ENCODE results near the gene RHEX. TPM values are rescaled to one million over a fixed set of nuclear protein-coding genes. Genes with fewer than 3 reads are reported as not detected.

RHEX gene
- total and polyA plus RNA-seq, 2 of the 13 experiments (the other 11 are each of a cell fraction or from before 2014, with no cell fraction given), result 1.4 to 2.7 TPM

DNA sequence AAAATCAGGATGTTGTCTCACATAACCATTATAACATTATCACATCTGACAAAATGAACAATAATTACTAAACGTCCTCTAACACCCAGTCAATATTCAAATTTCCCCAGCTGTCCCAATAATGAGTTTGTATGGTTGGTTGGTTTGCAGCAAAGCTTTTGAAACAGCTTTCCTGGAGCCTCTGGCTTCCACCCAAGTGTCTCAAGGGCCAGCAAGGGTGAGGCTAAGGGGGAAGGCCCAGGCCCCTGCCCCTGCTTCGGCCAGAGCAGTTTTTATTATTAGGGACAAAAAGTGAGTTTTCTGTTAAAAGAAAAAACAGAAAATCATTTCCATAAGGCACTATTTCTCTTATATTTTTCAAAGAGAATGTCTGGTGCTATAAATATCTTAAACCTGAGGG lies 83.3 kb downstream of the RHEX start:
- Histone ChIP-seq H3K27me3 (ENCODE audit: control insufficient read depth in 1 of 2, insufficient read depth in 2 of 2, low read length in 2 of 2) (peaks cover 0 to 14% of the 10 kb centered on the region in 2 experiments; a peak in 2 of 5 replicates), H3K79me2 (ENCODE audit: insufficient read depth, low read length) (no peaks in the 10 kb centered on the region), H4K20me1 (ENCODE audit: insufficient read depth, low read length) (no peaks in the 10 kb centered on the region), H3K4me2 (ENCODE audit: low read depth, low read length) (no peak overlapping the region), H3K36me3 (replicated peaks in 1 of 2; ENCODE audit: control insufficient read depth in 1 of 2, insufficient read depth in 2 of 2, low read length in 2 of 2) (no peaks in the 10 kb centered on the region), H3K27ac (ENCODE audit: extremely low read length, insufficient read depth, low read length) (no peak overlapping the region), H3K4me3 (replicated peaks in 1 of 3; ENCODE audit: insufficient read depth in 1 of 3, low read depth in 2 of 3, low read length in 3 of 3) (no peak overlapping the region), H3K9me3 (ENCODE audit: low read length) (no peaks in the 10 kb centered on the region), H3K4me1 (ENCODE audit: insufficient read depth, low read length) (no peaks in the 10 kb centered on the region), H2AFZ (ENCODE audit: low read length) (no peak overlapping the region), H3K9ac (ENCODE audit: insufficient read depth, low read depth, low read length) (no peak overlapping the region)
- CTCF ChIA-PET (ENCODE audit: low intra/inter-chr PET ratio, low total read pairs), result no interaction called here
- WGBS (ENCODE audit: low lambda C conversion rate), result 3% methylated on average over 2 of the region's 2 CpGs
- FAIRE-seq (no peak), ATAC-seq (no peak), DNase-seq (ENCODE audit: low spot score) (no peak)
- intact Hi-C loops (cut with micrococcal nuclease; ENCODE audit: unreplicated experiment) (no loop called here), in situ Hi-C loops (cut with HindIII; ENCODE audit: extremely low pct_ligation_motif_present, low pct_unique_long_range_greater_than_20kb) (no loop called here)
- BruUV-seq (replicated peaks), result no TSS peak
- POLR2A ChIA-PET, result no interaction called here
- TF ChIP-seq KAT2B (IDR thresholded peaks at IDR 0.05; ENCODE audit: borderline replicate concordance, low read depth, low read length) (no peak), STAG1 (CRISPR knock-in tag; IDR thresholded peaks at IDR 0.05) (no peak), ZNF136 (CRISPR knock-in tag; IDR thresholded peaks at IDR 0.05; ENCODE audit: low read depth) (no peak), SMARCC2 (IDR thresholded peaks at IDR 0.05) (no peak), ZBTB25 (CRISPR knock-in tag; IDR thresholded peaks at IDR 0.05) (no peak), HHEX (CRISPR knock-in tag; IDR thresholded peaks at IDR 0.05) (no peak)

DNA sequence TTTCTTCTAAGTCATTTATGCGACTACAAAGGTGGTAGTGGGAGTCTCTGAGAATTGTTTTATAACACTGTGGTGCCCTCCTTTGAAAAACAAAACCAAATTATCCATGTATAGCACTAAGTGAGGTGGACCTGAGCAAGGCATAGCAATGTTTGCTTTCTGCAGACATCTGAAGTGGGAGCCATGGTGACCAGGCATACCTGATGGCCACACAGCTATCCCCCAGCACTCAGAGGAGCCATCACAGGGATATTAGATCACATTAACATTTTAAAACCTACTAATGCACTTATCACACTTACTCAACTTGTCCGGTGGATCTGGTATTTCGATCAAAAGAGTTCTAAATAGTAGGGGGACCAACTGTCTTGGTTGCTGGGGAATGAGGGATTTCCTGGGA lies 89.0 kb downstream of the RHEX start:
- no peak for DNase-seq (ENCODE audit: low spot score)
- TF ChIP-seq, protein P1, sequence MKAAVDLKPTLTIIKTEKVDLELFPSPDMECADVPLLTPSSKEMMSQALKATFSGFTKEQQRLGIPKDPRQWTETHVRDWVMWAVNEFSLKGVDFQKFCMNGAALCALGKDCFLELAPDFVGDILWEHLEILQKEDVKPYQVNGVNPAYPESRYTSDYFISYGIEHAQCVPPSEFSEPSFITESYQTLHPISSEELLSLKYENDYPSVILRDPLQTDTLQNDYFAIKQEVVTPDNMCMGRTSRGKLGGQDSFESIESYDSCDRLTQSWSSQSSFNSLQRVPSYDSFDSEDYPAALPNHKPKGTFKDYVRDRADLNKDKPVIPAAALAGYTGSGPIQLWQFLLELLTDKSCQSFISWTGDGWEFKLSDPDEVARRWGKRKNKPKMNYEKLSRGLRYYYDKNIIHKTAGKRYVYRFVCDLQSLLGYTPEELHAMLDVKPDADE (CRISPR knock-in tag; IDR thresholded peaks at IDR 0.05), result no peak
- no peak for TF ChIP-seq TEF (CRISPR knock-in tag; IDR thresholded peaks at IDR 0.05)
- Histone ChIP-seq H2AFZ (ENCODE audit: low read length) (no peak overlapping the region), H3K9ac (ENCODE audit: insufficient read depth, low read depth, low read length) (no peak overlapping the region), H3K79me2 (ENCODE audit: insufficient read depth, low read length) (no peaks in the 10 kb centered on the region), H4K20me1 (ENCODE audit: insufficient read depth, low read length) (no peaks in the 10 kb centered on the region), H3K4me2 (ENCODE audit: low read depth, low read length) (no peak overlapping the region), H3K27ac (ENCODE audit: extremely low read length, insufficient read depth, low read length) (no peak overlapping the region), H3K36me3 (replicated peaks in 1 of 2; ENCODE audit: control insufficient read depth in 1 of 2, insufficient read depth in 2 of 2, low read length in 2 of 2) (no peaks in the 10 kb centered on the region), H3K9me3 (ENCODE audit: low read length) (no peaks in the 10 kb centered on the region), H3K4me1 (ENCODE audit: insufficient read depth, low read length) (no peaks in the 10 kb centered on the region), H3K27me3 (ENCODE audit: control insufficient read depth in 1 of 2, insufficient read depth in 2 of 2, low read length in 2 of 2) (peaks cover 0 to 20% of the 10 kb centered on the region in 2 experiments; a peak in 2 of 5 replicates), H3K4me3 (replicated peaks in 1 of 3; ENCODE audit: insufficient read depth in 1 of 3, low read depth in 2 of 3, low read length in 3 of 3) (no peak overlapping the region)
- whole genome bisulfite sequencing (ENCODE audit: low lambda C conversion rate), result 27% methylated on average over 3 of the region's 3 CpGs
- ChIA-PET CTCF (ENCODE audit: low intra/inter-chr PET ratio, low total read pairs) (no interaction called here), POLR2A (no interaction called here)
- intact Hi-C loops (cut with micrococcal nuclease; ENCODE audit: unreplicated experiment) (no loop called here), in situ Hi-C loops (cut with HindIII; ENCODE audit: extremely low pct_ligation_motif_present, low pct_unique_long_range_greater_than_20kb) (no loop called here)
- no peak for FAIRE-seq
- ATAC-seq, result no peak
- no TSS peak for BruUV-seq (replicated peaks)

Data from HepG2 (cell line).